Osteocyte (in vitro differentiated cells): ENCODE data around the gene TSHZ2. TPM values are rescaled to one million over a fixed set of nuclear protein-coding genes. Genes with fewer than 3 reads are reported as not detected.

Source experiments
- DNase-seq: peaks from one replicate; pipeline ENCODE4 v3.0.0; 2021; ENCODE audit warnings: mixed read lengths; ENCODE audit not compliant: unreplicated experiment; ENCODE audit errors: extremely low spot score
- H3K27ac Mint-ChIP-seq: one replicate; pipeline ENCODE4 v1.8.0; 2021; ENCODE audit warnings: mild to moderate bottlenecking, mixed read lengths; ENCODE audit not compliant: unreplicated experiment
- H3K27me3 Mint-ChIP-seq: one replicate; pipeline ENCODE4 v1.8.0; 2021; ENCODE audit warnings: mixed read lengths; ENCODE audit not compliant: unreplicated experiment
- H3K36me3 Mint-ChIP-seq: one replicate; pipeline ENCODE4 v1.8.0; 2021; ENCODE audit warnings: mixed read lengths; ENCODE audit not compliant: unreplicated experiment
- H3K4me1 Mint-ChIP-seq: one replicate; pipeline ENCODE4 v1.8.0; 2021; ENCODE audit warnings: mixed read lengths; ENCODE audit not compliant: unreplicated experiment
- H3K4me3 Mint-ChIP-seq: one replicate; pipeline ENCODE4 v1.8.0; 2021; ENCODE audit warnings: mild to moderate bottlenecking, moderate library complexity, mixed read lengths; ENCODE audit not compliant: unreplicated experiment
- H3K9me3 Mint-ChIP-seq: one replicate; pipeline ENCODE4 v1.8.0; 2021; ENCODE audit warnings: mixed read lengths; ENCODE audit not compliant: unreplicated experiment
- total RNA-seq: library from RNA; stranded (reverse); gene quantifications from 2 replicates; pipeline ENCODE4 v1.2.1, GENCODE V29; 2021
- TF ChIP-seq, protein P1 (sequence below): fragments of 200-600 bp; sonication (generic); IDR thresholded peaks from 2 replicates; pipeline ENCODE4 v1.5.0; 2021; ENCODE audit warnings: antibody characterized with exemption, mild to moderate bottlenecking, moderate library complexity

Gene TSHZ2
- total RNA-seq, 1 donor from 2014 or later: not detected

- Mint-ChIP-seq H3K9me3 (no peaks in the 10 kb centered on the region), H3K4me3 (no peak overlapping the region), H3K27ac (no peak overlapping the region), H3K36me3 (no peaks in the 10 kb centered on the region), H3K27me3 (no peaks in the 10 kb centered on the region), H3K4me1 (no peaks in the 10 kb centered on the region)
- TF ChIP-seq, protein P1, sequence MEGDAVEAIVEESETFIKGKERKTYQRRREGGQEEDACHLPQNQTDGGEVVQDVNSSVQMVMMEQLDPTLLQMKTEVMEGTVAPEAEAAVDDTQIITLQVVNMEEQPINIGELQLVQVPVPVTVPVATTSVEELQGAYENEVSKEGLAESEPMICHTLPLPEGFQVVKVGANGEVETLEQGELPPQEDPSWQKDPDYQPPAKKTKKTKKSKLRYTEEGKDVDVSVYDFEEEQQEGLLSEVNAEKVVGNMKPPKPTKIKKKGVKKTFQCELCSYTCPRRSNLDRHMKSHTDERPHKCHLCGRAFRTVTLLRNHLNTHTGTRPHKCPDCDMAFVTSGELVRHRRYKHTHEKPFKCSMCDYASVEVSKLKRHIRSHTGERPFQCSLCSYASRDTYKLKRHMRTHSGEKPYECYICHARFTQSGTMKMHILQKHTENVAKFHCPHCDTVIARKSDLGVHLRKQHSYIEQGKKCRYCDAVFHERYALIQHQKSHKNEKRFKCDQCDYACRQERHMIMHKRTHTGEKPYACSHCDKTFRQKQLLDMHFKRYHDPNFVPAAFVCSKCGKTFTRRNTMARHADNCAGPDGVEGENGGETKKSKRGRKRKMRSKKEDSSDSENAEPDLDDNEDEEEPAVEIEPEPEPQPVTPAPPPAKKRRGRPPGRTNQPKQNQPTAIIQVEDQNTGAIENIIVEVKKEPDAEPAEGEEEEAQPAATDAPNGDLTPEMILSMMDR: no peak
- DNase-seq: no peak
Observed at GRCh38 chr20:53030061-53030460, 57.9 kb downstream of the TSHZ2 start.

DNA sequence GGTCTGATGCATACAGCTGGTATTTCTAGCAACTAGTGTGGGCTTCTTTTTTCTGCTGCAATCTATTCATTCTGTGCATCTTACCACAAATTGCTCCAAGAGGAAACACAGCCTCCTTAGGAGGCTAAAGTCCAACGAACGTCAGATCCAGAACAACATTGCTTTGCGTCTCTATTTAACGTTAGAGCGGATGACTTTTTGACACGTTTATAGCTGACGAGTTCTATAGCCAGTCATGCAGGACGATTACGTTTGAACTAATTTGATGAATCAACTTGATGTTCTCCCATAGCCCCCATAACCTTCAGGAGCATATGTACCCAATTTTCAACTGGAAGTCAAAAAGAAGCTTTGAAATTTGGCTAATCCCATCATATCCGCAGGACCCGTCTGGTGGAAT, 59.9 kb downstream of the TSHZ2 start:
- Mint-ChIP-seq H3K4me3 (no peak overlapping the region), H3K27me3 (no peaks in the 10 kb centered on the region), H3K9me3 (no peaks in the 10 kb centered on the region), H3K27ac (no peak overlapping the region), H3K36me3 (no peaks in the 10 kb centered on the region), H3K4me1 (no peaks in the 10 kb centered on the region)
- DNase-seq: no peak
- TF ChIP-seq, protein P1: no peak

DNA sequence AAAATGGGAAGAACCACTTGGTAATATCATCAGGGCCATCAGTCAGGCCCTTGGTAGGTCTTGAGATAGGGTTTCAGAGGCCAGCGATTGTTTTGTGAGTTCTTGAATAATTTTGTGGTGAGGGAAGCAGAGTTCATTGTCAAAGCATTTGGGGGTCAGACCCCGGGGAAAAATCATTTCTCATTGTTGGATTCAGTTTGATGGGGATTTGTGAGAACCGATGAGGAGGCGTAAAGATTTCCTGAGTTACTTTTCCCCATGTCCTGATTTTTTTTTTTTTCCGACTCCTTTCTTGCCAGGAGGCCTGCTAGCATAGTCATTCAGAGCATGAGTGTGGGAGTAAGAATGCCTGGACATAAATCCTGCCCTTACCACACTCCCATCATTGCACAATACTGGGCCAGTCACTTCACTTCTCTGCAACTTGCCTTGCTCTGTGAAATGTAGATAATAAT, 60.3 kb downstream of the TSHZ2 start:
- TF ChIP-seq, protein P1: no peak
- Mint-ChIP-seq H3K4me3 (no peak overlapping the region), H3K27ac (no peak overlapping the region), H3K36me3 (no peaks in the 10 kb centered on the region), H3K9me3 (no peaks in the 10 kb centered on the region), H3K4me1 (no peaks in the 10 kb centered on the region), H3K27me3 (no peaks in the 10 kb centered on the region)
- no peak for DNase-seq

DNA sequence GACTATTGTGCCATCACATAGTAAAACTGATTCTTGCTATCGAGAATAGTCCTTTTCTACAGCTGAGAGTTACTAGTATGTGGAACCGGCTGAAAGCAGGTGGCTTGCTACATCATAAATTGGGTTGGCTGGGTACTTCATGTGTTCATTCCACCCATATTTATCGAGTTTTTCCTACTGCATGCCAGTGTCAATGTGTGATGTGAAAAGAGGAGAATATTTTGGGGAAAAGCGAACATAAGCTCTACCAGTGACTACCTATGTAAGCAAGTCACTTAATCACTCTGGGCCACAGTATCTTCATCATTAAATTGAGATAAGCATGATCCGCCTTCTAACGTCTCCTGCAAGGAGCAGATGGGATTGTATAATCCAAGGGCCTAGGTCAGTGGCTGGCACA, 61.0 kb downstream of the TSHZ2 start:
- H3K4me3 Mint-ChIP-seq: no peak overlapping the region
- DNase-seq: no peak
- H3K36me3 Mint-ChIP-seq: no peaks in the 10 kb centered on the region
- TF ChIP-seq, protein P1: no peak
- H3K4me1 Mint-ChIP-seq: no peaks in the 10 kb centered on the region
- H3K27me3 Mint-ChIP-seq: no peaks in the 10 kb centered on the region
- no peaks in the 10 kb centered on the region for H3K9me3 Mint-ChIP-seq
- no peak overlapping the region for H3K27ac Mint-ChIP-seq

DNA sequence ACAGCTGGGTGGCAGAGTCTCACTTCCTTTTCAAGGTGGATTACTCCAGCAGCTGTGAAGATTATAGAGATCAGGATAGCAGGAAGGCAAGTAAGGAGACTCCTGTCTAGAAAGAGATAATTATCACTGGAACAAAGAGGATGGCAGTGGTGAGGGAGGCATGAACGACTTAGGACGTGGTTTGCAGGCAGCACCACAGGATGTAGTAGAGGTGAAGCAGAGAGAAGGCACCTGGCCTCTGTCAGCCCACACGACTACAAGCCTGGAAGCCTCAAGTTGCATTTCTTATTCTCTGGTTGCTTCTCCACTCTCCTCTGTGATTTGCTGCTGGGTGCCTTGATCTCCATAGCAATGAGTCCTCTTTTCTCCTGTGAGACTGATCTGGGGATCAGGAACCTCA, 62.7 kb downstream of the TSHZ2 start:
- H3K9me3 Mint-ChIP-seq: peaks cover 1% of the 10 kb centered on the region
- no peaks in the 10 kb centered on the region for H3K27me3 Mint-ChIP-seq
- TF ChIP-seq, protein P1: no peak
- no peaks in the 10 kb centered on the region for H3K36me3 Mint-ChIP-seq
- DNase-seq: no peak
- H3K4me1 Mint-ChIP-seq: no peaks in the 10 kb centered on the region
- no peak overlapping the region for H3K27ac Mint-ChIP-seq
- no peak overlapping the region for H3K4me3 Mint-ChIP-seq
